ENCODE results near the gene STX1A. TPM values are rescaled to one million over a fixed set of nuclear protein-coding genes. Genes with fewer than 3 reads are reported as not detected.
A peak's percentile ranks its signal among the peaks of the same experiment; 100 is the strongest.
"Not testable (repeated sequence)": the region's sequence is repeated elsewhere in the genome, so short reads cannot be mapped to it uniquely, and the experiment has no call there.

Gene STX1A
- total RNA-seq, 1 experiment from 2014 or later: 2.5 TPM

DNA sequence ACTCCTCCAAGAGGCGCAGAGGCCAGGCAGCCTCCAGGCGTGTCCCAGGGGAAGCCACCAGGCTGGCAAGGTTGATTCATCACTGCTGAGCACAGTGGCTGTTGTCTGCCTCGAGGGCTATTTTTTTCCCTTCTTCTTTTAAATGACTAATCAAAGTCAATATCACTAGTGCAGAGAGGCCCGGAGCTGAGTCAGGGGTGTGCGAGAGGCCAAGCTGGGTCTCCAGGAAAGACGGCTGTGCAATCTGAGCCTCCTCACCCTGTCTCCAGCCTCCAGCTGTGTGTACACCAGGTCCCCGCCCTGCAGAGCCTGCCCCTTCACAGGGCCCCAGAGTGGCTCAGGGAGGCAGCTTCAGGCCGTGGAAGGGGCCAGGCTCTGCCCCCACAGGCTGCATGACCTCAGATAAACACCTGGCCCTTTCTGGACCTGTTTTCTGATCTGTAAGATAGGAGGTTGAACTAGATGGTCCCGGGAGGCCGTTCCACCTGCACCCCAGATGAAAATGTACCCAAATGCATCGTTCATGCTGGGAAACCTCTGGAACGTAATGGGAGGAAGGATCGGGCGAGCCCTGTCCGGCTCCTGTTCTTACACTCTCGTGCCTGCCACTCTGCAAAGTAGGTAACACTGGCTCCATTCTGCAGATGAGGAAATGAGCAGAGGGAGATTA lies 3.7 kb downstream of the STX1A start:
- no peak for DNase-seq (ENCODE audit: low spot score)
- in situ Hi-C loops (cut with HindIII; ENCODE audit: low sequenced_read_pairs): no loop called here

DNA sequence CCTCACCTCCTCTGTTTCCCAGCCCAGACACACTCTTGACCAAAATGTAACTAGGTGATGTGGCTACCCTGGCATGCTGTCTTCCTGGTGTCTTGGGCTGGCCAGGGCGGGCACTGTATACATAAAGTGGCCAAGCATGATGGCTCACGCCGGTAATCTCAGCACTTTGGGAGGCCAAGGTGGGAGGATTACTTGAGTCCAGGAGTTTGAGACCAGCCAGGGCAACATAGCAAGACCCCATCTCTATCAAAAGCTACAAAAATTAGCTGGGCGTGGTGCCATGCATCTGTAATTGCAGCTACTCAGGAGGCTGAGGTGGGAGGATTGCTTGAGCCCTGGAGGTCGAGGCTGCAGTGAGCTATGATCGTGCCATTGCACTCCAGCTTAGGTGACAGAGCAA lies 6.2 kb downstream of the STX1A start:
- DNase-seq (ENCODE audit: low spot score); in situ Hi-C loops (cut with HindIII; ENCODE audit: low sequenced_read_pairs): not testable (repeated sequence)

DNA sequence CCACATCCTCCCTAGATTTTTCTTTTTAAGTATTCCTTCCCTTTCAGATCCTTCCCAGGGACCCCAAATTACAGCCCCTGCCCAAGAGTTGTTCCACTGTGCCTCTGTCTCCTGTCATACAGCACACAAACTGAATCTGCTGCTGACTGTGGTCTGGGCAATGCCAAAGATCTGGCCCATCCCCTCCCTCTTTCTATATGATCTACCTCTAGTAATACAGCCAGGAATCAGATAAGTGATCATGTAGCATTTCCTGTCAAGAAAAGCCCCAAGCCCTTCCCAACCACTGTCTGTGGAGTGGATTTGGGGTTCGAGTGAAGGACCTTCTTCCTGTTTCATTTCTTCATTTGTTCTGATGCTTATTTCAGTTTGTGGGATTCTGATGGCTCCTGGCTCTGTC lies 6.7 kb downstream of the STX1A start:
- DNase-seq (ENCODE audit: low spot score): no peak
- in situ Hi-C loops (cut with HindIII; ENCODE audit: low sequenced_read_pairs): no loop called here

DNA sequence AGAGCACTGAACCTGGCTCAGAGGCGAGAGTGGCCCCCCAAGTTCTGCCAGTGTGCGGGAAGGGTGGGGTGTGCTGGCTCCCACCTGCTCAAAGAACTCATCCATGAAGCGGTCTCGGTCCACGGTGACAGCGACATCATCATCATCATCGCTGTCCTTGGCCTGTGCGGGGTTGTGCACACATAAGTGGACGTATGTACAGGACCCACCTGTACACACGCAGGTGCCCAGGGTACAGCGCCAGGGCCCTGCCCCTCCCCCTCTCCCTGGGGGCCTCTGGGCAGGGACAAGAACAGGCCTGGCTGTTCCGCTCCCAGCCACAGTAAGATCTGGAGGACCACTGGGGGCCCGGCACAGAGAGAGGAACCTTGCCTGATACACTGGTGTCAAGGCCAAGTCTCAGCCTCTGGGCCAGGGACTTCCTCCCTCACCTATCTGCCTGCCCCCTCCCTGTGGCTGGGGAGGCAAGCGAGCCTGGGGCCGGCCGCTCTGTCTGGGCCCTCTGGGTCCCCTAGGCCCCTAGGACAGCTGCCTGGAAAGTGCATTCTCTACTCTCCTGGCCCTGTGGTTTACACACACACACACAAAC lies 10.4 kb downstream of the STX1A start:
- in situ Hi-C loops (cut with HindIII; ENCODE audit: low sequenced_read_pairs): no loop called here
- DNase-seq (ENCODE audit: low spot score): no peak

DNA sequence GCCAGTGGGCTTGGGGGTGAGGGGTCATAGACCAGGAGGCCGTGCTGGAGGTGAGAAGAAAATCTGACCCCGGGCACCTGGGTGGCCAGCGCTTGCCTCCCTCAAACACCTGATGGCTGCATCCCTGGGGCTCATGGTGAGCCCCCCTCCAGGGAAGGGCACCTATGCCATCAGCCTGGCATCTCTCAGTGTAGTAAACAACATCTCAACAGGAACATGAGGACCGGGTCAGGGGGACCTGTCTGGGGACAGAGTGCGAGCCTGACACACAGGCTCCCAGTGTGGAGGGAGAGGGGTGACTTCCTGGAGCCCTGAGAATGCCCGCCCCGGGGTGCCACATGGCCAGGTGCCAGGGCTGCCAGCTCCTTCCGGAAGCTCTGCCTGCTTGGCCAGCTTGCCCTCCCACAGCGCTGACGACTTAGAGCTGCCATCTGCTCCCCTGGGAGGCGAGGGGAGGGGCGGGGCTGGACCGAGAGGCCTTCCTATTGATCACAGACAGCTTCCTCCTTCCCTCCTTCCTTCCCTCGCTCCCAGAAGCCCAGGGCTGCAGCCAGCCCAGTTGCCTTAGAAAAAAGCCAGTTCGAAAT lies 12.3 kb downstream of the STX1A start:
- in situ Hi-C loops (cut with HindIII; ENCODE audit: low sequenced_read_pairs): no loop called here

DNA sequence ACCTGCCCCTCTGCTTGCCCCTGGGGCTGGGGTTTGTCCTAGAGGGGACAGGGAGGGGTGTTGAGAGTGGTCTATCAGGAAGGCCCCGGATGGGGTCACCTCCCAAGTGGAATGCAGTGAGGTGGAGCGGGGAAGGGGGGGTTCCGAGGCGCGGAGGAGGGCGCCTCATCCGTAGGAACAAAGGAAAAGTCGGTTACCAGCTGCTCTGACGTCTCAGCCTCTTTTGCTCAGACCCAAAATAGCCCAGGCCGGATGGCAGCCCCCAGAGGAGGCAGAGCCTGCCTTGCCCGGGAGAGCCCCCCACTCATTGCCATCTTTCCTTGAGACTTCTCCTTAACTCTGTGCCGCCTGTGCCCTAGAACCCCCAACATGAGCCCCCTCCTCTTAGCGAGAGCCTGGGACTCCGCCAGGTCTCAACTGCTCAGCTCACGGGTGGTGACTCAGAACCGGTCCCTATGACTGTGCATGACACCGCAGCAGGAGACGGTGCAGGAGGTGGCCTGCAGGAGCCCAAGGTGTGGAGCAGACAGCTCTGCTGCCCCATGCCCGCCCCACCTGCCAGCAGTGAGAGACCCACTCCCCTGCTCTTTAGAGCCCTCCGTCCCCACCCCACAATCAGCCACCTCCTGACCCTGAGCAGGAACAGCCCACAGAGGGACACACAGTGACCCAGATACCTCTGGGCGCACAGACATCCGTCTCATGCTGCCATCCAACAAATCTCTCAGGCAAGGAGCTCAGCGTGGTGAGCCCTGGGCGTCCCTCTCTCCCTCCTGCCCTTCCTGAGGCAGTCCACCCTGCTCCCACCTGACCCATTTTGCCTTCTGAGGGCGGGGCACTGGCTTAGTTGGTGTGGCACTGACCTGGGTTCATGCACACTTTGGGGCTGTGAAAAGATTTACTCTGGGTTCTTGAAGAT lies 13.1 kb downstream of the STX1A start:
- DNase-seq (ENCODE audit: low spot score): peak; percentile 32
- in situ Hi-C loops (cut with HindIII; ENCODE audit: low sequenced_read_pairs): no loop called here

More for the DNA sequence above, 12.3 kb downstream of the STX1A start:
- DNase-seq (ENCODE audit: low spot score): peak; percentile 21

DNA sequence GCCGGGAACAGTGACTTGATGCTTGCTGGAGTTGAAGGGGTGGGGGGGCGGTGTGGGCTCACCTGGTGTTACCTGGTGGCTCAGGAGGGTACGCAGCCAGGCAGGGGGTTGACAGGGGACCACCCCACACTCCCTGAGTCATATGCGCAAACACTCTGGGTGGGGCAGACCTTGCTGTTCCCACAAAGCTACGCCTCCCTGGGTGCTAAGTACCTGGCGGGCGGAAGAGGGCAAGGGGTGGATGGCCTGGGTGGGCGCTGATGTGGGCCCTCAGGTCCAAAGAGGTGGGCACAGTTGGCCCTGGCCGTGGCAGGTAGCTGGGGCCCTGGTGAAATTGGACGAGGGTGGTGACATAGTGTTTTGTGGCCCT lies 13.9 kb downstream of the STX1A start:
- no peak for DNase-seq (ENCODE audit: low spot score)
- in situ Hi-C loops (cut with HindIII; ENCODE audit: low sequenced_read_pairs): no loop called here

DNA sequence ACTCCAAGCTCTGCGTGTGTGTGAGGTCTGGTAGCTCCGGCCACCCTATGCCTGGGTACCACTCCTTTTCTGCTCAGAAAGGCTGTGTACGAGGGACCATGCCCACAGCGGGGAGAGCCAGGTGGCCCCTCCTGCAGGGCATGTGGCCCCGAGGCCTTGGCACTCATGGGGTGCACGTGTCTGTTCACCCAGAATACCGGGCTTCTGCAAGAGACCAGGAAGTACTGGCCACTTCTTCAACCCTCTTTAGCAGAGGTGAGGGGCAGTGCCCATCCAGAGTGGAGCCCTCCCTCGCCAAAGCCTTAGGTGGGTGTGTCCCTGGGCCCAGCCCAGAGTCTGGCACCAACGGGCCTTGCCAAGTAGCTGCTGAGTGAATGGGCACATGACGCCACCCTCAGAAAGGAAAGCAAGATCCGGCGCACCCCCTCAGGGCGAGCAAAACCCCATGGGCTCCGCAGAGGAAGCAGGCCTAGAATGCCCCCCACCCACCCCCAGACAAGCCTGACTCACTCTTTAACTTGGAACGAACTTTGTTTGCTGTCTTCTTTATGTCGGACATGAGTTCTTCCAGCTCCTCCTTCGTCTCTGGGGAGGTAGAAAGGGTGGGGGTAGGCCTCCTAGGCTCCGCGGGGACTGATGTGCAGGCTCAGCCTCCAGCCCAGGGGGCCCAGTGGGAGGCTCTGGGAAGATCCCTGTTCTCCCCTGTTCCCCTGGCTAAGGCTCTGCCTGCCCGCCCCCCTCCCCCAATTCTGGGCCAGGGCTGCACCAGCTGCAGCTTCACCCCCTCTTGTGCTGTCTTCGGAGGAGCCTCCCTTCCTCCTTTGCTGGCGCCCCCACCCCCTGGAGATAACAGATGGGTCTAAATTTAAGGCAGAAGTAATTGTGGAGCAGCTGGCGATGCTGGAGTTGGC lies 14.6 kb downstream of the STX1A start:
- in situ Hi-C loops (cut with HindIII; ENCODE audit: low sequenced_read_pairs): no loop called here

DNA sequence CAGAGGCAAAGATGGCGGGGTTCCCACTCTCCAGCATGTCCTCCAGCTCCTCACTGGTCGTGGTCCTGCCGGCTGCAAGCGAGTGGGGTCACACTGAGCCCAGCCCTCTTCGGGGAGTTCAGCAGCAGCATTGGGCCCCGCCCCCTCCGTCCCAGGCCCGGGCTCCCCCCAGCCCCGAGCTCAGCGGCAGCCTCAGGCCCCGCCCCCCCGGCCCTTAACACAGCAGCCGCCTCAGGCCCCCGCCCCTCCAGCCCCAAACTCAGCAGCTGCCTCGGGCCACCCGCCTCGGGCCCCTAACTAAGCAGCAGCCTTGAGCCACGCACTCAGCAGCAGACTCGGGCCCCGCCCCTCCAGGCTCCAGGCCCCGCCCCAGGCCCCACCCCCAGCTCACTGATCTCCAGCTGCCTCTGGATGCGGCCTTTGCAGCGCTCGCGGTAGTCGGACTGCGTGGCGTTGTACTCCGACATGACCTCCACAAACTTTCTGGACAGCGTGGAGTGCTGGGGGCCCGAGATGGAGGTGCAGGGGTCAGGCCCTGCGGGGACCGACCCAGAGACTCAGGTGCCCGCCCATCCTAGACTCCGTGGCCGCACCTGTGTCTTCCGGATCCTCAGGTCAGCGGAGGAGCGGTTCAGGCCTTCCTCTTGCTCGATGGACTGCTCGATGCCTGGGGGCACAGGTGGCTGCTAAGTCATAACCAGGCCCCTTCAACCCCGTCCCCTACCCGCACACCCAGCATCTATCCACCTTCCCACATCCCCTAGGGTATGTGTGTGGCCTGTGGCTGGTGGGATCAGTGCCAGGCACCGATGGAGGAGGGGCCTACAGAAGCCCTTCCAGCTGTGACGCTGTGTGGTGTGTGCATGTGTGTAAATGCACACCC lies 15.5 kb downstream of the STX1A start:
- in situ Hi-C loops (cut with HindIII; ENCODE audit: low sequenced_read_pairs): no loop called here

More for the DNA sequence above, 14.6 kb downstream of the STX1A start:
- DNase-seq (ENCODE audit: low spot score): no peak

DNA sequence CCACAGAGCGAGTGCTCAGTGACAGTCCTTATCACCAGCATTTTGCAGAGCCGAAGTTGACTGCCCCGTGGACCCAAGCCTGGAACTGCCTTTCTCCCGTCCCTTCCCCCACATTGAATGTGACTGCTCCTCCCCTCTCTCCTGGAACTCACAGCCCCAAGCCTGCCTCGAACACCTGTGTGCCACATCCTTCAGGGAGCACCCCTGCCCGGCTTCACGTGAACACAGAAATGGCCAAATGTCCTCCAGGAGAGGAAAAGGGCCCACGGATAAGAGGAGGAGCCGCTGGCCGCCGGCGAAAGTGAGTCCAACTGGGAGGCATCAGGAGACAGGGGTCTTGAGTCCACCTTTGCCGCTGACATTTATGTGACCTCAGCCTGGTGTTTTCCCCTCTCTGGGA lies 16.2 kb downstream of the STX1A start:
- in situ Hi-C loops (cut with HindIII; ENCODE audit: low sequenced_read_pairs): no loop called here
- no peak for DNase-seq (ENCODE audit: low spot score)

More for the DNA sequence above, 15.5 kb downstream of the STX1A start:
- DNase-seq (ENCODE audit: low spot score): no peak

DNA sequence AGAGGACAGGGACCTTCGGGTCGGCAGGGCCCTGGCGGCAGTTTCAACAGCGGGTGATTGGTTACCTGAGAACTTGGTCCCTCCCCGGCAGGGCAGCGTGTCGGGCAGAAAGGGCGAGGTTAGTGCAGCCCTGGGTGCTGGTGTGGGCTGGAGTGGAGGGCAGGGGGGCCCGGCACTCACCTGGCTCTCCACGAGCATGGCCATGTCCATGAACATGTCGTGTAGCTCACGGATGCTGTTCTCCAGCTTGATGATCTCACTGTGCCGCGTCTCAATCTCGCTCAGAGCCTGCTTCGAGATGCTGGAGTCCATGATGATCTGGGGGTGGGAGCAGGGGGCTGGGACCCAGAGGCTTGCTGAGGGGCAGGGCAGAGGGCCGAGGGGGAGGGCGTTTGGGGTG lies 16.8 kb downstream of the STX1A start:
- no peak for DNase-seq (ENCODE audit: low spot score)
- in situ Hi-C loops (cut with HindIII; ENCODE audit: low sequenced_read_pairs): no loop called here

DNA sequence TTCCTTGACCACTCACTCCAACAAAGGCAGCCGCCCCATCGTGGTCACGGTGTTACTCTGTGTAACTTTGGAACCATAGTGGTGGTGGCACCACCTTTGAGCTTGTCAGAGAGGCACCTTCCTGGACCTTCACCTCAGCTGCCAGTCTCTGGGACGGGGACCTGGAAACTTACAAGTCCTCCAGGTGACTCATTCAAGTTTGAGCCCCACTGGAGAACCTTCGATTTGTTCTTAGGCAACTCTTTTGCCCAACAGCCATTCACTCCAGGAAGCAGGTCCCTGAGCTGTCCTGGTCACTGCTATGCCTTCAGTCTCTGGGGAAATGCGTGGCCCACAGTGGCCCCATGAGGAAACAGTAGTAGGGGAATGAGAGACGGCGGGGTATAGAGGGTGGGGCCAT lies 17.2 kb downstream of the STX1A start:
- in situ Hi-C loops (cut with HindIII; ENCODE audit: low sequenced_read_pairs): no loop called here
- DNase-seq (ENCODE audit: low spot score): no peak

DNA sequence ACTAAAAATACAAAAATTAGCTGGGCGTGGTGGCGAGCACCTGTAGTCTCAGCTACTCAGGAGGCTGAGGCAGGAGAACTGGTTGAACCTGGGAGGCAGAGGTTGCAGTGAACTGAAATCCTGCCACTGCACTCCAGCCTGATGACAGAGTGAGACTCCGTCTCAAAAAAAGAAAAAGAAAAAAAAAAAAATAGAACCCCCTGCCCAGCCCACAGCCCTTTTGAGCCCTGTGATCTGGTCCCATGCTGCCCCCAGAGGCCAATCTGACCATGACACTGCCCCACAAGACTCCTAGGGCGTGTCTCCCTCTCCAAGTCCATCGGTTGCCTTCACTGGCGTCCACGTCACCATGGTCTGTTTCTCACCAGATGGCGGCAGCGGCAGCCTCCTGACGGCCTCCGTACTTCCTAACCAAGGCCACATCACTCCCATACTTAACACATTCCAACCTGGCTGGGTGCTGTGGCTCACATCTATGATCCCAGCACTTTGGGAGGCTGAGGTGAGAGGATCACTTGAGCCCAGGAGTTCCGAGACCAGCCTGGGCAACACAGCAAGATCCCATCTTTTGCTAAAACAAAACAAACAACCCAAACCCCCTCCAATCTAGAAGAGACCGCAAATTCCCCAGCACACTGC lies 18.0 kb downstream of the STX1A start:
- peak; percentile 54 for DNase-seq (ENCODE audit: low spot score)
- in situ Hi-C loops (cut with HindIII; ENCODE audit: low sequenced_read_pairs): no loop called here

DNA sequence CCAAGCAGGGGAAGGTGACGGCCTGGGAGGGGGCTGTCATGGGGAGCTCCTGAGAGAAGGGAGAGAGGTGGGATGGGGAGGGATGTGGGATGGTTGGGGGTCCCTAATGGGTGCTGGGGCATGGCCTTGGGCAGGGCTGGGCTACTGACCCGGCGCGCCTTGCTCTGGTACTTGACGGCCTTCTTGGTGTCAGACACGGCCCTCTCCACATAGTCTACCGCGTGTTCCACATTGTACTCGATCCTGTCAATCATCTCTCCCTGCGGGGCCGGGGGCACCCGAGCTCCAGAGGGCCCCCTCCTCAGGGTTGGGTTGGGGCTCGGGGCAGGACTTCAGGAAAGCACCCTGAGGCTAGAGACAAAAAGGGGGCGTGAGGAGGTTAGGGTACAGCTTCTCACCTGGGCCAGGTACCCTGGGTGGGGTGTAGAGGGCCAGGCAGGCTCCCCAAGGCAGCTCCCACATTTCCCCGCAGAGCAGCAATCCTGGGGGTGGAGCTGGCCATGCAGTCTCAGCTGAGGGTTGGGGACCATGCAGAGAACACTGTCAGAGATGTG lies 18.8 kb downstream of the STX1A start:
- in situ Hi-C loops (cut with HindIII; ENCODE audit: low sequenced_read_pairs): no loop called here
- no peak for DNase-seq (ENCODE audit: low spot score)

DNA sequence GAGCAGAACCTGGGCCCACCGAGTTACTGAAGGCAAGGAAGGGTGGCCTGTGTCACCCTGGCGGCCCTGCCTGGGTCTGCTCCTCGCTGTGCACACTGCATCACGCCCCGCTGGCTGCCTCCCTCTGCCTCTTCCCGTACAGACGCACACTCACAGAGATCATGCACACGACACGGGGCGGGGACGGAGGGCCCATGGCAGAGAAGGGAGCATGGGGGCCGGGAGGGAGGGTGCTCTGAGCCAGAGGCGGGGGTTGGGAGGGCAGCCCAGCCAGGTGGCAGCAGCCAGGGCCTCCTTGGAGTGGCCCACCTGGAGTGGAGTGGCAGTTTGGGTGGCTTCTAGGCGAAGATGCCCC lies 19.4 kb downstream of the STX1A start:
- no peak for DNase-seq (ENCODE audit: low spot score)
- in situ Hi-C loops (cut with HindIII; ENCODE audit: low sequenced_read_pairs): no loop called here

DNA sequence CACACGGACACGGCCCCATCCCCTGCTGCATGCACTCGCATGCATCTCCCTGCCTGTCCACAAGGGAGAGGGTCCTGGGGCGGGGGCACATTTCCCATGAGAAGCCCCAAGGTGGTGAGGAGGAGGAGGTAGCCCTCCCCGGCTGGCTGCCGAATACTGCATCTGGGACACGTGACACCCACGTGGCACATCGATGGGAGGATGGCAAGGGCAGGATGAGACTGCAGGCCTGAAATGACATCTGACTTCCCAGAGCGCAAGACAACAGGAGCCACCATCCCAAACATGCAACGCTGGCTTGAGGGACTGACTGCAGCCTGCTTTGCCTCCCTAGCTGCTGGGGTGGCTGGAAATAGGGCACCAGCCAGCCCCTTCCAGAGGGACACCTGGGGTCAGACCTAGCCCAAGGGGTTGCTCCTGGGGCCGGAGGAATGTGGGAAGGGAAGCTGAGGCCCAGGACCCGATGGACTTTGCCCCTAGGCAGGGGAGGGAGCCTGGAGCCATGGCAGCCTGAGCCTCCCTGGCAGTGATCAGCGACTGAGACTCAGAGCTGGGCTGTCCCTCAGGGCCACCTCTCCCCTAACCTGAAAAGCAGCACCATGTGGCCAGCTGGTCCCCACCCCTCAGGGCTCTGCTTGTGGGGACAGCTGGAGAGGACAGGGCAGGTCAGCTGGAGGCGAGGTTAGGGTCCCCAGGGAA lies 19.9 kb downstream of the STX1A start:
- in situ Hi-C loops (cut with HindIII; ENCODE audit: low sequenced_read_pairs): no loop called here
- no peak for DNase-seq (ENCODE audit: low spot score)

DNA sequence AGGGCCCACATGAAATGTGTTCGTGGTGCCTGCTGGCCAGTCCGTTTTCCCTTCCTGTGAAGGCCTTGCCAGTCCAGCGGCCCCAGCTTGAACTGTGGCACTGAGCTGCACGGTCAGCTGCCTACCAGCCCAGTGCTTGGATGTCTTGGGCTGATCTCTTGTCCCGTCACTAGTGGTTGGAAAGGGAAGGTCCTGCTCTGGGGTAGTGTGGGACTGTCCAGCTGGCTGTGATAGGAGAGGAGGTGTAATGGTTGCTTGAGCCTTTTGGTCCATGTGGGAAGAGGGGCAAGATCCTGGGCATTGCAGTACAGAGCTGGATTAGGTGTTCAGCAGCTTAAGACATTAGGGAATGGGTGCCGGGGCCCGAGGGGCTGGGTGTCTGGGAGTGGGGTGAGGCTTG lies 21.1 kb downstream of the STX1A start:
- in situ Hi-C loops (cut with HindIII; ENCODE audit: low sequenced_read_pairs): no loop called here
- DNase-seq (ENCODE audit: low spot score): no peak
